ENCODE data around the gene ATP2A3. TPM values are rescaled to one million over a fixed set of nuclear protein-coding genes. Genes with fewer than 3 reads are reported as not detected.

ATP2A3 gene
- total and polyA plus RNA-seq, 12 donors, result 1.3 to 29.1 (median 15.9) TPM

DNA sequence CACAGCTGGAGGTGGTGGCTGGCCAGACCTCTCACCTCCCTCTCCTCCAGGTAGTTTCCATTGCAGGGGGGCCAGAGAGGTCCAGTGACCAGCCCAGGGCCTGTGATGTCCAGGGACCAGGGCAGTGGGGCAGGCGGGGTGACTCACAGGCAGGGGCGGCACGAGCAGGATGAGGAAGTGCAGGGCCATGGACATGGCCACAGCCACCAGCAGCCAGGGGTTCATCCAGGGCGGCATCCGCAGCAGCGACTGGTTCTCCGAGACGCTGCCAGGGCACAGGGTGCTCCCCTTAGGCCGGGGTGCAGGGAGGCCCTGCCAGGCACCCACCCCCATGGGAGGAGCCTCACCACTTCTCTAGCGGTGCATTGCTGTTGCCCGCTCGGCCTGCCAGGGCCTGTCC lies 35.1 kb downstream of the ATP2A3 start:
- H3K27ac ChIP-seq, result no peak overlapping the region
- WGBS, 4 donors, result 78 to 100% (median 92%) methylated on average over 2 to 12 of the region's 12 CpGs
- DNase-seq, result no peak
- intact Hi-C loops (cut with DNase I), result no loop called here
- H3K27me3 ChIP-seq, result no peaks in the 10 kb centered on the region
- no peak overlapping the region for H3K4me3 ChIP-seq
- H3K36me3 ChIP-seq (replicated peaks in 1 of 2), result no peaks in the 10 kb centered on the region
- no peaks in the 10 kb centered on the region for H3K4me1 ChIP-seq (replicated peaks in 1 of 2)
- TF ChIP-seq, protein P1, sequence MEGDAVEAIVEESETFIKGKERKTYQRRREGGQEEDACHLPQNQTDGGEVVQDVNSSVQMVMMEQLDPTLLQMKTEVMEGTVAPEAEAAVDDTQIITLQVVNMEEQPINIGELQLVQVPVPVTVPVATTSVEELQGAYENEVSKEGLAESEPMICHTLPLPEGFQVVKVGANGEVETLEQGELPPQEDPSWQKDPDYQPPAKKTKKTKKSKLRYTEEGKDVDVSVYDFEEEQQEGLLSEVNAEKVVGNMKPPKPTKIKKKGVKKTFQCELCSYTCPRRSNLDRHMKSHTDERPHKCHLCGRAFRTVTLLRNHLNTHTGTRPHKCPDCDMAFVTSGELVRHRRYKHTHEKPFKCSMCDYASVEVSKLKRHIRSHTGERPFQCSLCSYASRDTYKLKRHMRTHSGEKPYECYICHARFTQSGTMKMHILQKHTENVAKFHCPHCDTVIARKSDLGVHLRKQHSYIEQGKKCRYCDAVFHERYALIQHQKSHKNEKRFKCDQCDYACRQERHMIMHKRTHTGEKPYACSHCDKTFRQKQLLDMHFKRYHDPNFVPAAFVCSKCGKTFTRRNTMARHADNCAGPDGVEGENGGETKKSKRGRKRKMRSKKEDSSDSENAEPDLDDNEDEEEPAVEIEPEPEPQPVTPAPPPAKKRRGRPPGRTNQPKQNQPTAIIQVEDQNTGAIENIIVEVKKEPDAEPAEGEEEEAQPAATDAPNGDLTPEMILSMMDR (IDR thresholded peaks at IDR 0.05), result no peak
- TF ChIP-seq POLR2A (IDR thresholded peaks at IDR 0.05), result no peak
- no peaks in the 10 kb centered on the region for H3K9me3 ChIP-seq (replicated peaks in 1 of 3)

DNA sequence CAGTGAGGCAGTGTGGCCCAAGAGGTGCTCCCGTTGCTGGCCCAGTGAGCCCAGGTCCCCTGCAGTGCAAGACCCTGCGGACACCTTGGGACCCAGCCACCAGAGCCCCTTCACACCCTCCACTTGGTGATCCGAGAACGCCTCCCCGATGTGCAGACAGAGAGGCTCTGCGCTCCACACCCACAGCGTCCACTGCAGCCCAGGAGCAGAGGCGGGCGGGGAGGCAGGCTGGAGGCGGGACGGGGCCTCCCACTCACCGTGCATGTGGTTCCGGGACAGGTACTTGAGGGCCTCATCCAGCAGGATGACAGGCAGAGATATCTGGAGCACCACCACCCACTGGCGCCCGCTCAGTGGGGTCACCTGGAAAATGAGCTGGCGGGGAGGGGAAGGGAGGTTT lies 35.8 kb downstream of the ATP2A3 start:
- 85 to 99% (median 95%) methylated on average over 8 to 16 of the region's 16 CpGs for WGBS, 4 donors
- Histone ChIP-seq H3K4me1 (replicated peaks in 1 of 2) (no peaks in the 10 kb centered on the region), H3K27ac (no peak overlapping the region), H3K27me3 (no peaks in the 10 kb centered on the region), H3K9me3 (replicated peaks in 1 of 3) (no peaks in the 10 kb centered on the region), H3K4me3 (no peak overlapping the region), H3K36me3 (replicated peaks in 1 of 2) (no peaks in the 10 kb centered on the region)
- no peak for DNase-seq
- TF ChIP-seq, protein P1 (IDR thresholded peaks at IDR 0.05), result no peak
- no peak for TF ChIP-seq POLR2A (IDR thresholded peaks at IDR 0.05)
- intact Hi-C loops (cut with DNase I), result no loop called here

DNA sequence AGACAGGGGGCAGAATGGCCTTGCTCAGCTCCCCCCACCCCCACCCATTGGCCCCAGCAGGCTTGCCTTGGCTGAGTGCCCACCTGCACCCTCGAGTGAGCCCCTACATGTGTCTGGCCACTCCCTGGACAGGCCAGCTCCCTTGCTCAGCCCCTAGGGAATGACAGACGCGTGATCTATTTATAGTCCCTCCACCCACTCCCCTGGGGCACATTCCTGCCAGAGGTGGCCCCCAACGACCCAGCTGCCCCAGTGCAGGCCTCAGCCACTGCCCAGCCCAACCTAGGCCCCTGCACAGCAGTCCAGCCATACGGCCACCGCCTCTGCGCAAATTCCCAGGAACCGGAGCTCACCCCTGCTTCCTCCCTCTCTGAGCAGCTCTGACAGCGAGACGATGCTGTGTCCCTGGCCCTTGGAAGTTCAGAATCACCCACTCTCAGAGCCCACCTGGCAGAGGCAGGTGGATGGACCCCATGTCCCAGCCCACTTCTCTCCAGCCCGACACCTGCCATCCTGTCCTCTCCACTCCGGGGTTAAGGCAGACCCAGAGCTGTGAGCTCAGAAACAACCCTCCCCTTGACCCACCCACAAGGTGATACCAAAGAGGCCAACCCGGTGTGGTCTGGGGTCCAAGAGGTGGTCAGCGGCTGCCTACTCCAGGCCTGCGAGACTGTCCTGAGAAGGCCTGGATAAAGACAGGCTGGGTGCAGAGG lies 36.5 kb downstream of the ATP2A3 start:
- Histone ChIP-seq H3K4me1 (replicated peaks in 1 of 2) (no peaks in the 10 kb centered on the region), H3K27me3 (no peaks in the 10 kb centered on the region), H3K9me3 (replicated peaks in 1 of 3) (no peaks in the 10 kb centered on the region), H3K36me3 (replicated peaks in 1 of 2) (no peaks in the 10 kb centered on the region), H3K4me3 (no peak overlapping the region), H3K27ac (no peak overlapping the region)
- no peak for TF ChIP-seq POLR2A (IDR thresholded peaks at IDR 0.05)
- TF ChIP-seq, protein P1 (IDR thresholded peaks at IDR 0.05), result no peak
- DNase-seq, result no peak
- 77 to 89% (median 81%) methylated on average over 11 to 15 of the region's 15 CpGs for WGBS, 4 donors
- intact Hi-C loops (cut with DNase I), result no loop called here

DNA sequence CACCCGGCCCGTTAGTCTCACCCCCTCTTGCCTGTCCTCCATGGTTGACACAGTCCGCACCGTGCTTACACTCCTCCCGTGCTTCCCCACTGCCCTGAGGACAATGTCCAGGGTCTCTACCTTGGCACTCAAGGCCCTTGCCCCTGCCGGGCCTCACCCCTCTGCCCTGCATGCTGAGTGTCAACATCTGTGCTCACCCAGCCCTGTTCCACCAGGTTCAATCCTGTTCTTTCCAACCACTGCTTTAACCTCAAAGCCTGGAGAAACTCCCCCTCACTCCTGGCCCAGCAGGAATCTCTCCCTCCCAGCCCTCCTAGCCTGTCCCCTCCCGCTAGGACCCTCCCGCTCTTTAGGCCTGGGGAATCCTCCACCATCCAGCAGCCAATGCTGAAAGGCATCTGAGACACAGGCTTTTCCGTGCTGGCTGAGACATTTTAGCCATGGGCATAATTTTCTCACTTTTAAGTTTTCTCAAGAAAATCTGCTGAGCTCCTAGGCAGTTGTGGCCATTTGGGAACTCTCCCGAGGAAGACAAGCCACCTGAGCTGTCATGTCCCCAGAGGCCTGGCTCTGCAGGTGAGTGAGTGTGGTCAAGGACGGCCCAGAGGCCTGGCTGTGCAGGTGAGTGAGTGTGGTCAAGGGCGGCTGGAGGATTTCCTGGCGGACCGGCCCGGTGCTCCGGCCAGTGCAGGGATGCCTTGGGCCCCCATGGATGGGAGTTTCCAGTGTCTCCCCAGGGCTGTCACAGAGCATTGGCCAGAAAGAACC lies 37.2 kb downstream of the ATP2A3 start:
- Histone ChIP-seq H3K4me1 (replicated peaks in 1 of 2) (no peaks in the 10 kb centered on the region), H3K4me3 (no peak overlapping the region), H3K36me3 (replicated peaks in 1 of 2) (no peaks in the 10 kb centered on the region), H3K27me3 (no peaks in the 10 kb centered on the region), H3K27ac (no peak overlapping the region), H3K9me3 (replicated peaks in 1 of 3) (no peaks in the 10 kb centered on the region)
- TF ChIP-seq POLR2A (IDR thresholded peaks at IDR 0.05), result no peak
- TF ChIP-seq, protein P1 (IDR thresholded peaks at IDR 0.05), result no peak
- intact Hi-C loops (cut with DNase I), result no loop called here
- no peak for DNase-seq
- WGBS, 4 donors, result 85 to 94% (median 89%) methylated on average over 7 to 16 of the region's 16 CpGs

Measured in adrenal gland (tissue), 12 donors.